Stimulated activated CD8-positive, alpha-beta memory T cell treated with anti-CD3 and anti-CD28 coated beads, Interleukin-4, amount 100 ng/mL, for 48 hours (primary cell): Measurements from ENCODE around the gene TTC34.

Source experiments
- DNase-seq: peaks from one replicate; pipeline ENCODE4 v3.0.0-alpha.2; 2020

TTC34 gene

GRCh38 chr1:2623571-2624337 lies 177.7 kb downstream of the TTC34 start:
- no peak for DNase-seq

GRCh38 chr1:2617971-2618470 lies 183.5 kb downstream of the TTC34 start:
- no peak for DNase-seq

GRCh38 chr1:2614145-2614544 lies 187.3 kb downstream of the TTC34 start:
- DNase-seq: no peak

GRCh38 chr1:2612591-2613365 lies 188.7 kb downstream of the TTC34 start:
- no peak for DNase-seq

GRCh38 chr1:2611621-2612437 lies 189.7 kb downstream of the TTC34 start:
- DNase-seq: no peak

- DNase-seq: peak; percentile 67
Measured at GRCh38 chr1:2611031-2611501, 190.4 kb downstream of the TTC34 start.

GRCh38 chr1:2610036-2610959 lies 191.2 kb downstream of the TTC34 start:
- no peak for DNase-seq

- no peak for DNase-seq
Measured at GRCh38 chr1:2609319-2610035, 192.0 kb downstream of the TTC34 start.

GRCh38 chr1:2607641-2608091 lies 193.8 kb downstream of the TTC34 start:
- DNase-seq: no peak

GRCh38 chr1:2606881-2607621 lies 194.4 kb downstream of the TTC34 start:
- no peak for DNase-seq

GRCh38 chr1:2606396-2606880 lies 195.1 kb downstream of the TTC34 start:
- DNase-seq: no peak

- no peak for DNase-seq
Measured at GRCh38 chr1:2605509-2606395, 195.7 kb downstream of the TTC34 start.

GRCh38 chr1:2604844-2605508 lies 196.5 kb downstream of the TTC34 start:
- no peak for DNase-seq

- no peak for DNase-seq
Measured at GRCh38 chr1:2604156-2604843, 197.2 kb downstream of the TTC34 start.

GRCh38 chr1:2603521-2604155 lies 197.9 kb downstream of the TTC34 start:
- no peak for DNase-seq

GRCh38 chr1:2602866-2603520 lies 198.5 kb downstream of the TTC34 start:
- DNase-seq: no peak

- DNase-seq: no peak
Measured at GRCh38 chr1:2602311-2602835, 199.1 kb downstream of the TTC34 start.
